ENCODE results near the gene MPV17.

- TF ChIP-seq CTCF (IDR thresholded peaks at IDR 0.05) = no peak
- TF ChIP-seq POLR2A (IDR thresholded peaks at IDR 0.05) = no peak
Observed at GRCh38 chr2:27351802-27352598, 29.1 kb upstream of the MPV17 start.

Measured in adrenal gland (tissue), 5 donors.